ENCODE results near the gene IGFBPL1. TPM values are rescaled to one million over a fixed set of nuclear protein-coding genes. Genes with fewer than 3 reads are reported as not detected.
A peak's percentile ranks its signal among the peaks of the same experiment; 100 is the strongest.
"Not testable (repeated sequence)": the region's sequence is repeated elsewhere in the genome, so short reads cannot be mapped to it uniquely, and the experiment has no call there.

IGFBPL1 gene
- total RNA-seq, 1 donor from 2014 or later = 0.16 TPM

GRCh38 chr9:38377336-38378083 lies 46.7 kb downstream of the IGFBPL1 start:
- H3K4me3 Mint-ChIP-seq (ENCODE audit: low read depth); H3K27me3 Mint-ChIP-seq (ENCODE audit: low read depth); H3K9me3 Mint-ChIP-seq; DNase-seq (ENCODE audit: low spot score); H3K4me1 Mint-ChIP-seq (ENCODE audit: low read depth); H3K27ac Mint-ChIP-seq; H3K36me3 Mint-ChIP-seq (ENCODE audit: low read depth); intact Hi-C loops (cut with micrococcal nuclease): not testable (repeated sequence)

GRCh38 chr9:38376021-38376670 lies 48.1 kb downstream of the IGFBPL1 start:
- H3K27ac Mint-ChIP-seq = no peak overlapping the region
- H3K4me1 Mint-ChIP-seq (ENCODE audit: low read depth) = no peaks in the 10 kb centered on the region
- intact Hi-C loops (cut with micrococcal nuclease) = no loop called here
- peaks cover 6% of the 10 kb centered on the region for H3K27me3 Mint-ChIP-seq (ENCODE audit: low read depth)
- DNase-seq (ENCODE audit: low spot score) = no peak
- H3K36me3 Mint-ChIP-seq (ENCODE audit: low read depth) = no peaks in the 10 kb centered on the region
- no peak overlapping the region for H3K4me3 Mint-ChIP-seq (ENCODE audit: low read depth)
- no peaks in the 10 kb centered on the region for H3K9me3 Mint-ChIP-seq

- intact Hi-C loops (cut with micrococcal nuclease) = no loop called here
- Mint-ChIP-seq H3K9me3 (no peaks in the 10 kb centered on the region), H3K4me1 (ENCODE audit: low read depth) (no peaks in the 10 kb centered on the region), H3K27ac (no peak overlapping the region), H3K36me3 (ENCODE audit: low read depth) (no peaks in the 10 kb centered on the region), H3K4me3 (ENCODE audit: low read depth) (no peak overlapping the region), H3K27me3 (ENCODE audit: low read depth) (peaks cover 6% of the 10 kb centered on the region)
- DNase-seq (ENCODE audit: low spot score) = no peak
Observed at GRCh38 chr9:38375572-38375963, 48.7 kb downstream of the IGFBPL1 start.

- H3K27ac Mint-ChIP-seq = no peak overlapping the region
- H3K4me3 Mint-ChIP-seq (ENCODE audit: low read depth) = no peak overlapping the region
- H3K4me1 Mint-ChIP-seq (ENCODE audit: low read depth) = no peaks in the 10 kb centered on the region
- intact Hi-C loops (cut with micrococcal nuclease) = no loop called here
- peaks cover 6% of the 10 kb centered on the region for H3K27me3 Mint-ChIP-seq (ENCODE audit: low read depth)
- H3K36me3 Mint-ChIP-seq (ENCODE audit: low read depth) = no peaks in the 10 kb centered on the region
- no peaks in the 10 kb centered on the region for H3K9me3 Mint-ChIP-seq
- DNase-seq (ENCODE audit: low spot score) = no peak
Observed at GRCh38 chr9:38374847-38375571, 49.2 kb downstream of the IGFBPL1 start.

- Mint-ChIP-seq H3K27me3 (ENCODE audit: low read depth) (peaks cover 6% of the 10 kb centered on the region), H3K4me1 (ENCODE audit: low read depth) (no peaks in the 10 kb centered on the region), H3K4me3 (ENCODE audit: low read depth) (no peak overlapping the region), H3K36me3 (ENCODE audit: low read depth) (no peaks in the 10 kb centered on the region), H3K27ac (no peak overlapping the region), H3K9me3 (no peaks in the 10 kb centered on the region)
- intact Hi-C loops (cut with micrococcal nuclease) = no loop called here
- no peak for DNase-seq (ENCODE audit: low spot score)
Observed at GRCh38 chr9:38373679-38374078, 50.6 kb downstream of the IGFBPL1 start.

- H3K9me3 Mint-ChIP-seq = no peaks in the 10 kb centered on the region
- no peaks in the 10 kb centered on the region for H3K4me1 Mint-ChIP-seq (ENCODE audit: low read depth)
- no peaks in the 10 kb centered on the region for H3K36me3 Mint-ChIP-seq (ENCODE audit: low read depth)
- H3K27ac Mint-ChIP-seq = no peak overlapping the region
- no peak for DNase-seq (ENCODE audit: low spot score)
- peaks cover 6% of the 10 kb centered on the region for H3K27me3 Mint-ChIP-seq (ENCODE audit: low read depth)
- intact Hi-C loops (cut with micrococcal nuclease) = no loop called here
- no peak overlapping the region for H3K4me3 Mint-ChIP-seq (ENCODE audit: low read depth)
Observed at GRCh38 chr9:38372762-38373619, 51.3 kb downstream of the IGFBPL1 start.

- Mint-ChIP-seq H3K27me3 (ENCODE audit: low read depth) (peaks cover 6% of the 10 kb centered on the region), H3K9me3 (no peaks in the 10 kb centered on the region), H3K4me3 (ENCODE audit: low read depth) (no peak overlapping the region), H3K36me3 (ENCODE audit: low read depth) (no peaks in the 10 kb centered on the region), H3K27ac (no peak overlapping the region), H3K4me1 (ENCODE audit: low read depth) (no peaks in the 10 kb centered on the region)
- no peak for DNase-seq (ENCODE audit: low spot score)
- intact Hi-C loops (cut with micrococcal nuclease) = no loop called here
Observed at GRCh38 chr9:38371495-38371894, 52.8 kb downstream of the IGFBPL1 start.

GRCh38 chr9:38370176-38370575 lies 54.1 kb downstream of the IGFBPL1 start:
- Mint-ChIP-seq H3K36me3 (ENCODE audit: low read depth) (no peaks in the 10 kb centered on the region), H3K27me3 (ENCODE audit: low read depth) (peaks cover 4% of the 10 kb centered on the region), H3K4me3 (ENCODE audit: low read depth) (no peak overlapping the region), H3K9me3 (no peaks in the 10 kb centered on the region), H3K27ac (no peak overlapping the region), H3K4me1 (ENCODE audit: low read depth) (no peaks in the 10 kb centered on the region)
- no peak for DNase-seq (ENCODE audit: low spot score)
- intact Hi-C loops (cut with micrococcal nuclease) = no loop called here

- peaks cover 3% of the 10 kb centered on the region for H3K27me3 Mint-ChIP-seq (ENCODE audit: low read depth)
- no peak overlapping the region for H3K27ac Mint-ChIP-seq
- H3K4me1 Mint-ChIP-seq (ENCODE audit: low read depth) = no peaks in the 10 kb centered on the region
- intact Hi-C loops (cut with micrococcal nuclease) = loop anchor here (10.0 kb wide), 2 partner anchors 284 to 624 kb away; no protein-coding TSS in a partner anchor
- DNase-seq (ENCODE audit: low spot score) = no peak
- H3K36me3 Mint-ChIP-seq (ENCODE audit: low read depth) = no peaks in the 10 kb centered on the region
- H3K4me3 Mint-ChIP-seq (ENCODE audit: low read depth) = no peak overlapping the region
- no peaks in the 10 kb centered on the region for H3K9me3 Mint-ChIP-seq
Observed at GRCh38 chr9:38368731-38369130, 55.5 kb downstream of the IGFBPL1 start.

- H3K27me3 Mint-ChIP-seq (ENCODE audit: low read depth) = peaks cover 2% of the 10 kb centered on the region
- peaks cover 3% of the 10 kb centered on the region for H3K4me1 Mint-ChIP-seq (ENCODE audit: low read depth)
- no peak for DNase-seq (ENCODE audit: low spot score)
- H3K4me3 Mint-ChIP-seq (ENCODE audit: low read depth) = no peak overlapping the region
- no peaks in the 10 kb centered on the region for H3K9me3 Mint-ChIP-seq
- intact Hi-C loops (cut with micrococcal nuclease) = loop anchor here (10.0 kb wide), 2 partner anchors 283 to 623 kb away; no protein-coding TSS in a partner anchor
- H3K27ac Mint-ChIP-seq = no peak overlapping the region
- H3K36me3 Mint-ChIP-seq (ENCODE audit: low read depth) = no peaks in the 10 kb centered on the region
Observed at GRCh38 chr9:38367898-38368297, 56.4 kb downstream of the IGFBPL1 start.

- H3K27me3 Mint-ChIP-seq (ENCODE audit: low read depth) = no peaks in the 10 kb centered on the region
- H3K4me3 Mint-ChIP-seq (ENCODE audit: low read depth) = no peak overlapping the region
- DNase-seq (ENCODE audit: low spot score) = no peak
- H3K27ac Mint-ChIP-seq = no peak overlapping the region
- H3K36me3 Mint-ChIP-seq (ENCODE audit: low read depth) = no peaks in the 10 kb centered on the region
- intact Hi-C loops (cut with micrococcal nuclease) = loop anchor here (10.0 kb wide), 2 partner anchors 279 to 619 kb away; no protein-coding TSS in a partner anchor
- H3K9me3 Mint-ChIP-seq = no peaks in the 10 kb centered on the region
- peaks cover 4% of the 10 kb centered on the region for H3K4me1 Mint-ChIP-seq (ENCODE audit: low read depth)
Observed at GRCh38 chr9:38363589-38363925, 60.7 kb downstream of the IGFBPL1 start.

- peak overlapping the region; percentile 46 for H3K4me3 Mint-ChIP-seq (ENCODE audit: low read depth)
- H3K36me3 Mint-ChIP-seq (ENCODE audit: low read depth) = no peaks in the 10 kb centered on the region
- DNase-seq (ENCODE audit: low spot score) = no peak
- intact Hi-C loops (cut with micrococcal nuclease) = loop anchor here (10.0 kb wide), 2 partner anchors 278 to 618 kb away; no protein-coding TSS in a partner anchor
- H3K4me1 Mint-ChIP-seq (ENCODE audit: low read depth) = peaks cover 4% of the 10 kb centered on the region
- no peak overlapping the region for H3K27ac Mint-ChIP-seq
- H3K27me3 Mint-ChIP-seq (ENCODE audit: low read depth) = no peaks in the 10 kb centered on the region
- no peaks in the 10 kb centered on the region for H3K9me3 Mint-ChIP-seq
Observed at GRCh38 chr9:38362852-38363588, 61.2 kb downstream of the IGFBPL1 start.
